ENCODE data around the gene CTBP1.

- TF ChIP-seq CTCF (optimal IDR thresholded peaks at IDR 0.05 in 1 of 3, IDR thresholded peaks at IDR 0.05 in 1 of 3, conservative IDR thresholded peaks at IDR 0.05 in 1 of 3; ENCODE audit: extremely low read depth in 1 of 3, insufficient read depth in 2 of 3, low read length in 3 of 3) (no peak), EZH2 (IDR thresholded peaks at IDR 0.05; ENCODE audit: low read length) (no peak)
These were observed 49.2 kb downstream of the CTBP1 start for GRCh38 chr4:1199556-1200331.

Measured in keratinocyte (primary cell).